ENCODE data around the gene RXFP1.

DNA sequence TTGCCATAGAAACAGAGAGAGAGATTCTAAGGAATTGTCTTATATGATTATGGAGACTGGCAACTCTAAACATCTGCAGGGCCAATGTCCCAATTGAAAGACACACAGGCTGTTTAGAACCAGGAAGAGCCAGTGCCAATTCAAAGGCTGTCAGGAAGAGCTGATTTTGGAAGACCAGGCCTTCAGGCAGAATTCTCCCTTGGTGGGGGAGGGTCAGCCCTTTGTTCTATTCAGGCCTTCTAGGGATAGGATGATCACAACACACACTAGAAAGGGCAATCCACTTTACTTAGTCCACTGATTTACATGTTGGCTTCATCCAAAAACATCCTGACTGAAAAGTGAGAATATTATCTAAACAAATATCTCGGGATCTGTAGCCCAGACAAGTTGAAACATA lies 134.8 kb downstream of the RXFP1 start:
- TF ChIP-seq, protein P1, sequence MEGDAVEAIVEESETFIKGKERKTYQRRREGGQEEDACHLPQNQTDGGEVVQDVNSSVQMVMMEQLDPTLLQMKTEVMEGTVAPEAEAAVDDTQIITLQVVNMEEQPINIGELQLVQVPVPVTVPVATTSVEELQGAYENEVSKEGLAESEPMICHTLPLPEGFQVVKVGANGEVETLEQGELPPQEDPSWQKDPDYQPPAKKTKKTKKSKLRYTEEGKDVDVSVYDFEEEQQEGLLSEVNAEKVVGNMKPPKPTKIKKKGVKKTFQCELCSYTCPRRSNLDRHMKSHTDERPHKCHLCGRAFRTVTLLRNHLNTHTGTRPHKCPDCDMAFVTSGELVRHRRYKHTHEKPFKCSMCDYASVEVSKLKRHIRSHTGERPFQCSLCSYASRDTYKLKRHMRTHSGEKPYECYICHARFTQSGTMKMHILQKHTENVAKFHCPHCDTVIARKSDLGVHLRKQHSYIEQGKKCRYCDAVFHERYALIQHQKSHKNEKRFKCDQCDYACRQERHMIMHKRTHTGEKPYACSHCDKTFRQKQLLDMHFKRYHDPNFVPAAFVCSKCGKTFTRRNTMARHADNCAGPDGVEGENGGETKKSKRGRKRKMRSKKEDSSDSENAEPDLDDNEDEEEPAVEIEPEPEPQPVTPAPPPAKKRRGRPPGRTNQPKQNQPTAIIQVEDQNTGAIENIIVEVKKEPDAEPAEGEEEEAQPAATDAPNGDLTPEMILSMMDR (IDR thresholded peaks at IDR 0.05; ENCODE audit: low read depth, low read length): no peak
- no peak for TF ChIP-seq EZH2phosphoT487 (IDR thresholded peaks at IDR 0.05; ENCODE audit: low read depth)
